Activated CD4-positive, alpha-beta T cell treated with anti-CD3 and anti-CD28 coated beads, Interleukin-2, amount 50 U/mL, for 16 hours (primary cell): ENCODE measurements around the gene OLFML1.

ENCODE experiments used
- DNase-seq: peaks from one replicate; pipeline ENCODE4 v3.0.0-alpha.2; 2020

OLFML1 gene

DNA sequence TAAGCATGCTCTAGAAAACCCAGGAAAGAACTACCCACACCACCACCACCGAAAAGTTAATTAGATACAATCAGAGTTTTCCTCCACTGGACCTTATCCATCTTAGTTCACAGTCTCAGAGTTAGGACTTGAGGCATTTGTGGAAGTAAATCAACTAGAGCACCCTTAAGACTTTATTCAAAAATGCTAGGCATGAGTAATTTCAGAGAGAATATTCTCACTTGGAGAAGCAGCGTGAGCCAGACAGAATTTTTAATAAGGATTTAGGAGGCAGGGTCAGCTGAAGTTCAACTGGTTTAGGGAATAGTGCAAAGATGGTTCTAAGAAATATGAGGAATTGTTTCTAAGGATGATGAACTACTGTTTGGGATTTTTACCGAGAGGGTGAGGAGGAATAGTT lies 1.2 kb upstream of the OLFML1 start:
- DNase-seq: no peak

DNA sequence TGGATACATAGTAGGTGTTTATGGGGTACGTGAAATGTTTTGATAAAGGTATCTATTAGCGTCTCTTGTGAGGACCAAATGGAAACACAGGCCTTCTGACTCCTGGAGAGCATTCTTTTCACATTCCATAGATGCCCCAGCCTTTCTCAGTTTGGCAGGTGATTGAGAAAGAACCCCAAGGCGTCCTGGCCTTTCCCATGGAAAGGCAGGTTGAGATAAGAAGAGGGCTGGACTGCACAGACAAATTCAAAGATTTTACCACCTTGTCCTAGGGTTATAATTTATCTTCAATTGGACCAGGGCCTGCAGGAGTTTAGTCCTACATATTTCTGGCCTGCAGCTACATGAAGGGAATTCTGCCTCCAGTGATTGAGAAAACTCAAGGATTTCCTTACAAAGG lies 661 bp upstream of the OLFML1 start:
- DNase-seq: no peak

DNA sequence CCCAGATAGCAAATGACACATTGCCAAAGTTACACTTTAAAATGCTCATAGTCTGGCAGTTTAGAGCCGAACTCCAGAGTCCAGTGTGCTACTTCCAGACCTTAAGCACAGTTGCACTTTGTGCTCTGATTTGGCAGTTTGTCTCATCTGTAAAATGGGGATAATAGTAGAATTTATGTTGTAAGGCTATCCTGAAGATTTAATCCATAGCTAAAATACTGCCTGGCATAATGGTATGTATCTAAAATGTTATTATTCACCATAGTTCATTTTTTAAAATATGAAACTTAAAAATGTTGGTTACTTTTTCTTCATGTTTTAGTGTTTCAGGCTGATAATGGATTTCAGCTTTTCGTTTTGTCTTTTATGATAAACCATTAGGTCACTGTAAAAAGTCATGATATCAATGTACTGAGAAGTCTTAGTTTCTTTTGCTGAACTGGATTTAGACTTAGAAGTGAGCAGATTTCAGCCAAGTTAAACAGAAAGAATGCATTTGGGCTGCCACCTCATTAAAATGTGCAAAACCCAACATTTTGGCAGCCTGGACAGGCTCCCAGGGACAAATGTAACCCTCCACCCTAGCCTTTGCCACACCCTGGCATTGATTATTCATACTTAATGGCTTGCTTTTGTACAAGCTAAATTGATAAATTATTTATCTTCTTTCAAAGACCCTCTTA lies 933 bp downstream of the OLFML1 start:
- no peak for DNase-seq

DNA sequence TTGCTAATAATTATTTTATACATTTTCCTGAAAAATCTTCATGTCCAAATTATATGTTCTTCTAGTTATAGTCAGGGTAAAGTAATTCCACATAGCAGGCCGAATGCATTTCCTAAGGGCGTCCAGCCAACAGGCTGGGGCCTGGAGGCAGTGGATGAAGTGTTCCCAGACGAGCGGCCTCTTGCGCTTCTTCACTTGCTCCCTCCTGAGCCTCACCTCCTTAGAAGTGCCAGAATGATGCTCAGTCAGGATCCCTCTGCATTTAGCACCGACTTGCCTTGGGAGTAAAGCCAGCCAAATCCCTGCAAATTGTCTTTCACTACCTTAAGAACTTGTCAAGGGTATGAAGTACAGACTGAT lies 1.5 kb downstream of the OLFML1 start:
- DNase-seq: no peak

DNA sequence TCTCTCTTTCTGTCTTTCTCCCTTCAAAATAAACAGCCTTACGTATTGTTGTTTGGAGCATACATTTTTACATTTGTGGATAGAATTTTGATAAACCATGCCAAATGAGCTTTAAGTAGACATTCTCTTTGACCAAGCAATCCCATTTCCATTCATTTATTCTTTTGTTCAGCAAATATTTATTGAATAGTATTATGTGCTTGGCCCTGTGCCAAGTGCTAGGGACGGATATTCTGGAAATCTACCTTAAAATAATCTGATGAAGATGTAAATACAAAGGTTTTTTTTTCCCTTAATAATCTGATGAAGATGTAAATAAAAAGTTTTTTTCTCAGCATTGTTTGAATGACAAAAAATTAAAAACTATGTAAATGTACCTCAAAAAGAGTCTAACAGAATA lies 2.1 kb downstream of the OLFML1 start:
- no peak for DNase-seq

DNA sequence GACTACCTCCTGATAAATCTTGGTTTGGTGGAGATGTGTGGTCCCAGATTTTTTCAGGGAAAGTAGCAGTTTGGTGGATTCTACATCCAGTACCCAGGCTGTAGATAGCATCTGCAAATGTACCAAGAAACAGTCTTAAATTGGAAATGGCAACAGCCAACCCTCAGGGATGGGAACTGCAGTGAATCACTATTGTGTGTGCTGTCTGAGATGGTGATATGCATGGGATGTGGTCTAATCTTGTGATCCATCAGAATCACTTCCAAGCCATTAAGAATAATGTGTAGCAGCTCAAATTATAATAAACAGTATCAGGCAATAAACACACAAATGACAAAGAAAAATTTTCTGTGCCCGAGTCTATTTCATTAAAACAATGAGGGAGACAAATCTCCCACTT lies 3.4 kb downstream of the OLFML1 start:
- DNase-seq: no peak

DNA sequence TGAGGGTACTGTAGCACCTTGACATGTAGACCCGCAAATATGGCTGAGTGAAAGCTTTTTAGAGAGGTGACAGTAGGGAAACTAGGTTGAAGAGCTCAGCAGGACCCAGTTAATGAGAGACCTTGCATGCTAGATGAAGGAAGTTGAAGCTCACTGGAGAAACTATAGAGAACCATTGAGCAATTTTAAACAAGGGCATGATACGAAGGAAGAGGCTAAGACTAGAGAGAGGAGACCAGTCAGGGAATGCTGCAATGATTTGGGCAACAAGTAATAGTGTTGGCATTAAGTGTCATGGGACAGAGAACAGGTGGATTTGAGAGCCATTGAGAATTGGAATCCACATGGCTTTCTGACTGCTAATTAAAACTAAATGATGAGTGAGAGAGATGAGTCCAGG lies 4.1 kb downstream of the OLFML1 start:
- no peak for DNase-seq

DNA sequence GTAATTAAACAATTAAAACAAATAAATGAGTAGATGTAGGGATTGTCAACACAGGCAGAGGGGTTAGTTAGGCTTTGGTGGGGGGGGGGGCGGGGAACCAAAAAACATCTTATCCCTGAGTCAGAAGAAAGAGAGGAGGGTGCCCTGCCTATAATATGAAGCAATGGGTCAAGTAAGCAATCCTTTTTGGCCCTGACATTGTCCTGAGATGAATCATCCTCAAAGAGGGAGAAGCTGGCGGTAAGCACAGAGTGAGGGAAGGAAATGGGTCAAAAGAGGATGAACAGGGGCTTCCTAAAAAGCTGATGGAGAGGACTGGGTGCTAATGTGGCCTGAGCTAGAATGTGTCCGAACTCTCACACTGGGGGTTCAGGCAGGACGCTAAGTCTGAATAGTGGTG lies 4.7 kb downstream of the OLFML1 start:
- no peak for DNase-seq

DNA sequence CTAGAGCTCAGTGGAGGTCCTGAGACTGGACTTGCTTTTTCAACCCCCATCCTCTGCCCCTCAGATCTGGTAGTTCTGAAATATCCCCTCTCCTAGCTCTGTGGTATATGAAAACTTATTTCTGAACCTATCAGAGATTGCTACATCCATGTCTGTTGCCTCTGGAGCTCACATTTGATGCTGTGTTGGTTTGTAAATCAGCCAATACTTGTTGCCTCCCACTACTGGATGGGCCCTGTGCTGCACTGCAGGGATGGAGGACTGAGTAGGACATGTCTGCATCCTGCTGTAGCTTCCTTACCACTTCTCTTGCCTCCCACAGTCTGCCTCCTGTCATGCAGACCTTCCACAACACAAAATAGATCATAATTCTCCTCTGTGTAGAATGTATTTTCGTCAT lies 5.2 kb downstream of the OLFML1 start:
- no peak for DNase-seq

DNA sequence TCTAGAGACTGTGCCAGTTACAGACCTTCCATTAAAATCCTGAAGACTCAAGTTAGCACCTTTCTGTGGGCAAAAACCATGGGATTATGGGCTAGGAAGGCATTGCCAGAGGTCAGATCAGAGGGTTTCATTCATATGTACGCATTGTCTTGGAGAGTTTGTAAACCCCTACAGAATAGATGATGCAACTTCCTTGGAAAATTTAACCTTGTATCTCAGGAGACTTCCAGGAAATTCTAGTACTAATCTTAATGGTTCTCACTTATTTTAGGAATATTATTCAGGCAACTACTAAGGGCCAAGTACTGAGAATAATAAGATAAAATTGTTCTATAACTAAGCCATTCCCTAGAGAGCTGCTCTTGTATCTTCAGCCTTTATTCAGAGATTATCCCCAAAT lies 6.9 kb downstream of the OLFML1 start:
- no peak for DNase-seq

DNA sequence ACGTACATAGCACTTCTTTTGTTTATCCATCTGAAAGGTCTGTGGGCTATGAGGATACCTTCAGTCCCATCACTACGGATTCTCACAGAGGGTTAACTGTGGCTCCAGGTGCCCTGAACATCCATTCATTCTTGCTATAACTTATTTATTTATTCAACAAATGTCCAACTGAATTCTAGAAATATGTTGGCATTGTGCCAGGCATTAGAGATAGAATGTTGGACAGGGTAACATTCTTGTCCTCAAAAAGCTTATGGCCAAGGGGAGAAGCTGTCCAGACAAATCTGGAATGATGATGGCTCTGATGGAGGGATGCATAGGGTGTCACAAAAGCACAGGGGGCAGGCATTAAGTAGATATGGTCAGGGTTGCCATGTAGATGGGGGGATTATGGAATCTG lies 8.4 kb downstream of the OLFML1 start:
- no peak for DNase-seq

DNA sequence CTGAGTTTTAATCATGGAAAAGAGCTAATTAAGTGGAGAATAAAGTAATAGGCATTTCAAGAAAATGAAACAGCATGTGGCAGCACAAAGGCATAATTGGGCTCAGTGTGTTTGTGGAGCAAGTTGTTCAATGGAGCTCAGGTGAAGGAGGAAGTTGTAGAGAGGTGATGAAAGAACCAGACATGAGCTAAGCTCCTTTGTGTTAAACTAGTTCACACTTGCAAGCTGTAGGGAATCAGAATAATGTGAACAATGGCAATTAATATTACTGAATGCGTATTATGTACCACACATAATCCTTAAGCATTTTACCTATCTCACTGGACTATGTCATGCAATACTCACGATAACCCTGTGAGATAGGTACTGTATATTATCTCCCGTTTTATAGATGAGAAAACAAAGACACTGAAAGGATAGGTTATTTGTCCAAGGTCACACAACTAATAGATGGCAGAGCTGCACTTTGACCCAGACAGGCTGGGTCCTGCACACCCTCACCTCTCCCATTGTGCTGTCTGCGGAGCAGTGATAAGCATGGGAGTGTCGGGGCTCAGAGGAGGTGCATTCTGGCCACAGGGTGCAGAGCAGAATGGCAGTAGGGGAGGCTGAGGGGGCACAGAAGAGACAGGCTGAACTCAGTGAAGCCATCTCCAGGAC lies 8.9 kb downstream of the OLFML1 start:
- DNase-seq: no peak

DNA sequence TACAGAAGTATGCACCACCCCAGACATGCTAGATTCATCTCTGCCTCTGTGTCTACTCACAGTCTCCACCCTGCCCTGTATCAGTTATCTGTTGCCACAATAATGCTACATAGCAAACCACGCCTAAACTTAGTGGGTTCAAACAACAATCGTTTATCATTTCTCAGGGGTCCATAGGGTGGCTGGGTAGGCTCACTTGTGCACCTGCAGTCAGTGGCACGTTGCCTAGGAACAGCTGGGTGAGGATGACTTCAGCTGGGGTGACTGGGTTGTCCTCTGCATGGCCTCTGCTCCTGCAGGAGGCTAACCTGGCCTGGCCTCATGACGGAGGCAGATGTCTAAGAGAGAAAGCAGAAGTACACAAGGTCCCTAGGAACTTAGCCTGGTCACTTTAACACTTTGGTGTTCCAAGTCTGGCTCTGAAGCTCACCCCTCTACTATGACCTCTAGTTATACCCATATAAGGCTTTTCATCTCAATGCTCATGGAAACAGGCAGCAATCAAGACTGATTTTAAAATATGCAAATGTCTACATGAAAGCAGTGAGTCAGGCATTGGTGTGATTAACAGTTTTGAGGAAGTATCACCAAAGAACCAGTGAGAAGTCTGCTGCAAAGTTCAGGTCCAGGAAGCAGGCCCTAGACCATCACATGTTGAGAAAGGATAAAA lies 10.7 kb downstream of the OLFML1 start:
- DNase-seq: no peak

DNA sequence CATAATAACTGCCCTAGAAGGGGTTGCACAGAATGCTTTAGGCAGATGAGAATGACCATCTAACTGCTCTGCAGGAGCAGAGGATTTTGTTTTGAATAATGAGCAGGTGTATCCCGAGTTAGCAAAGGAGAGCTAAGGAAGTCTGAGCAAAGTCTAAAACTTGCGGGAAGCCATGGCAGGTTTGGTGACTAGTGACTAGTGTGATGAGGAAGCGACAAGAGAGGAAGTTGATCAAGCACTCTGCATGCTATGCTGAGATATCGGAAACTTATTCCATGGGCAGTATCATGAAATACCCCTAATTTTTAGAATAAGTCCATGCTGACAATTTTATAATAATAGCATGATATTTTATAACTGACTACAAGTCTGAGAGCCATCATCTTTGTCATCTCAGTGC lies 12.9 kb downstream of the OLFML1 start:
- no peak for DNase-seq

DNA sequence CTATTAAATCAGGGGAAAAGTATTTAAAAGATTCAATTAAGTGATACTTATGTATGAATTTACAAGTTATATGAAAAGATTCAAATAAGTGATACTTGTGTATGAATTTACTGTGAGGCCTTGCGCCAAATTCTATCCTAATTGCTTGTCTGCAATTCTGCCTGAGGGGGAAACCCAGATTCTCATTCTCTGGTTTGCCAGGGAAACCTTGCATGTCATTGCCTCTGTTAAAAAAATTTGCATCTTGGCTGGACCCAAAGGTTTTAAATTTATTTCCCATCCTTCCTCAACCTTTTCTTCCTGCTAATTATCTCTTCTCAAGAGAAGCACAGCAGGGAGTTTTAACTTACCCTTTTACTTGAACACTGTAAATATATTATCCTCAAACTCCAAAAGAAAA lies 13.8 kb downstream of the OLFML1 start:
- no peak for DNase-seq

DNA sequence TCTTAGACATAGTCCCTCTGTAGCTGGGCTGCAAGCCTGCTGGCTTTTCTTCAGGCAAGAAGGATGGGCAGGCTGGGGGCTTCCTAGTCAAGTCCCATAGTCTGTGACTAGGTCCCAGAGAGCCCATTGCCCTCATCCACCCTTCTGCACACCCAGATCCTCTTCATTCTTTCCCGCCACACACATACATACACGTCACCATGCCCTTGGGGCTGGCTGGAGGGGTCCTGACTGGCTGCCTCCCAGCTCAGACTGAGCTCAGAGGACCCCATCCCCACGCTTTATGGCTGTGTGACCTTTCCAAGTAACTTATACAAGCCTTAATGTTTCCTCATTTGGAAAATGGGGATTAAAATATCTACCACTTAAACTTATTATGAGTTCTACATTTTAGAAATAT lies 14.9 kb downstream of the OLFML1 start:
- no peak for DNase-seq

DNA sequence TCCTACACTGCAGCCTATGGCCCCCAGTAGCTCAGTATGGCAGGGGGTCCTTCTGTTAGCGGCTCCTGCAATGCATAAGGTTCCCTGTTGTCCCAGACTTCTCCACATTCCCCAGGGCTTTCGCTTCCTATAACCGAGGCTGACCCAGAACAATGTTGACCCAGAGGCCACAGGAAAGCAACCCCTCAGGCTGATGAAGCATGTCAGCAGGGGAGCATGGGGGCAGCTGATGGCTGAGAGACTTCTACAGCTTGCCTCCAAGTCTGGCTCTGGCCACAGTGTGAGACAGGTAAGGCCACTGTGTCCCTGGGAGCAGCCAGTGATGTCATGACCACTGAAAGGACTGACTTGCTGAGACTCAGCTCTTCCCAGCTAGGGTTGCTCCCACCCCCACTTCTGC lies 15.9 kb downstream of the OLFML1 start:
- no peak for DNase-seq

DNA sequence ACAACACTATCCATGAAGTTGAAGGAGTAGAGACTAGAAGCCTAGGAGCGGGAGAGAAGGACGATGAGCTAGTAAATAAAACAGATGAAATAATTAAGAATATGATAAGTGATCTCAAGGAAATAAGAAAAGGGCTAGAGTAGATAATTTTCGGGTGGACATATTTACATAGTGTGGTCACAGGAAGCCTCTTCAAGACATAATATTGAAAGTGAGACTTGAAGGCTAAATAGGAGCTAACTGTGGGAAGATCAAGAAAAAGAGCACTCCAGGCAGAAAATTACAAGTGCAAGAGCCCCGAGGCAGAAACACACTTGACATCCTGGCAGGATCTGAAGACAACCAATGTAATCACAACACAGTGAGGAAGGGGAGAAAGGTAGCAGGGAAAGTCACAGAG lies 16.6 kb downstream of the OLFML1 start:
- no peak for DNase-seq

DNA sequence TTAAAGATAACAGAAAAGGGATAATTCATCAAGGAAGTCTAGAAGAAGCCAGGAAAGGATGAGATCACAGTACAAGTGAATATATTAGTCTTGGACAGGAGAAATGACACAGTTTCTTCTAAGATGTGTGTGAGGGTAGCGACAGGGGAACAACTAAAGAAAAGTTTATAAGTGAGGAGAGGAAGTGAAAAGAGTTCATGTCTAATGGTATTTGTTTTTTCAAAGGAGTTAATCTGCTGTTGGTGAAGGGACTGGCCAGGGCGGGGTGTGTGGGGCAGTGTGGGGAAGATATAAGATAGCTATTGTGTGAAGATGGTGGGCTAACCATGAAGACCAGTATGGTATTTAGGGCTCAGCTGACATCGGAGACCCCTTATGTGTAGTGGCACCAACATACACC lies 20.9 kb downstream of the OLFML1 start:
- DNase-seq: no peak

DNA sequence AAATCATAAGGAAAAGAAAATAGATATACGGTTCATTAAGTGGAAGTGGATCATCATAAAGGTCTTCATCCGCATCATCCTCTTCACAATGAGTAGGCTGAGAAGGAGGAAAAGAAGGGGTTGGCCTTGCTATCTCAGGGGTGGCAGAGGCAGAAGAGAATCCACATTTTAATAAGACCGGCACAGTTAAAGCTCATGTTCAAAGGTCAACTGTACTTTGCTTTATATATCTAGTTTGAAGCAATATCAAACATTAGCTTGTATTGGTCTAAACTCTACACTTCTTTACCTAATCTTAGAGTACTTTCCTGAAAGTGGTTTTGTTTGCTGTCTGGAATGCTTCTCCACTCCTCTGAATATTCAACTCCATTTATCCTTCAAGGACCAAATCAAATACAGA lies 22.8 kb downstream of the OLFML1 start:
- DNase-seq: no peak

DNA sequence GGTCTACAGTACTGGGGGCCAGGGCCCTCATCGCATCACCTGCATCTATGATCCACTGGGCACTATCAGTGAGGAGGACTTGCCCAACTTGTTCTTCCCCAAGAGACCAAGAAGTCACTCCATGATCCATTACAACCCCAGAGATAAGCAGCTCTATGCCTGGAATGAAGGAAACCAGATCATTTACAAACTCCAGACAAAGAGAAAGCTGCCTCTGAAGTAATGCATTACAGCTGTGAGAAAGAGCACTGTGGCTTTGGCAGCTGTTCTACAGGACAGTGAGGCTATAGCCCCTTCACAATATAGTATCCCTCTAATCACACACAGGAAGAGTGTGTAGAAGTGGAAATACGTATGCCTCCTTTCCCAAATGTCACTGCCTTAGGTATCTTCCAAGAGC lies 24.7 kb downstream of the OLFML1 start:
- DNase-seq: no peak

DNA sequence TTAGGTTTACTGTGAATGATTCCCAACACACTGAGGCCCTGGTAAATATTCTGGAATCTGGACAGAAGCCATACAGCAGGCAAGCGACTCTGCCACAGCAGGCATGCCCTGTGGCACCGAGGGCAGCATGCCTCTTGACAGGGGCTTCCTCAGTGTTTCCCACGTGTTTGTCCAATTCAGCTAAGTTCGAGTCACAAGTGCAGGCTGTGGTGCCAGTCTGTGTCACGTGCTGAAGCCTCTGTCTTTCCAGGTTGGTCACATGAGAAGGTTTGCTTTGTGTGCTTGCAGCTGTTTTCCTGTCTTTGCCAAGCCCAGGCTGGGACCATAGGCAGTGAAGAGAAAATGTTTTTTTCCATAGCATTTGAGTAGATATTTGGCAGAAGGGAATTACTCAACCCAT lies 26.1 kb downstream of the OLFML1 start:
- no peak for DNase-seq

DNA sequence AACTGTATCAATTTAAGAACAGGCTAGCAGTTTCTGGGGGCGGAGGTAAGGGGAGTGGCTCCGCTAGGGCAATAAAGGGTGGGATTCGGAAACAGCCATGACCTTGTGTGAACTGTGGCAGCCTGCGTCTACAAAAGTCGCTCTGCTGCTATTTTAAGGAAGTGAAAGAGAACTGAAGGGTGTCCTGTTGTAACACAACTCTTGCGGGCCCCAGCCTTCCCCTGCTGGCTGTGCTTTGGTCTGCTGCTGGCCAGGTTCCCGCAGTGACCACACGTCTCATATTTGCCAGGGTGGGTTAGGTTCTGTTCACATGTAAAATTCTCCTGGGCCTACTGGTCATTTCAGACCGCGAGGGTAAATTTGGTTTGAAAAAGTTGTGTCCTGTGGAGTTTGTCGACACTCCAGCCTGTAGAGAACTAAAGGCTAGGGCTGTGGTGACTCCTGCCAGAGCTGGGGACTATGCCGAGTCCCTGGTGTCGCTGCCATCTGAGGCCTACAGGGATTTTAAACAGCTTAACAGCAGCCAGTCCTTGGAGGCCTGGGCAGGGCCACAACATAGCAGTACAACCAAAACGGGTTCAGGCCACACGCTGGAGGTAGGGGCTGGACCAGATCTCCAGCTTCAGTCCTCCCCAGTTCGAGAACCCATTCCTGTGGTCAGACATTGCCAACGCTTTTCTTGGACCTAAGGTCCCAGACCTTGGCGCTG lies 27.4 kb downstream of the OLFML1 start:
- DNase-seq: no peak
